ENCODE data around the gene STAT4.

Gene STAT4

DNA sequence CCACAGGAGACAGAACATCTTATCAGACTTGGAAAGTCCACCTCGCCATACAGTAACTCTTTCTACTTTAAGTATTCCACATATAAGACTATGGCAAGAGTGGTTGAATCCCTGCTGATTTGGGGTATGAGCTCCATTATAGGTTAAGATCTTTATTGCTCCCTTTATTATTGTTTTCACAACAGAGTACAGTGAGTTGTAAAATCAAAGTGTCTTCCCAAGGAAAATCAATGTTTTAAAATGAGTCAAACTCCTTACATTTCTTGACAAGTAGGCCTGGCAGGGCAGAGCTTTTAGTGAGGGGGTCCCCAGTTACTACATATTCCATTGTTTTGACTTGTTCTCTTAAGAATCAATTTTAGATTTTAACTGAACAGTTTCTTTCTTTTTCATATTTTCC, 87.2 kb downstream of the STAT4 start:
- Histone ChIP-seq H3K36me3 (replicated peaks; ENCODE audit: insufficient read depth, low read length) (no peaks in the 10 kb centered on the region), H3K9me2 (replicated peaks; ENCODE audit: insufficient read depth, low read length) (no peaks in the 10 kb centered on the region), H3F3A (ENCODE audit: insufficient read depth, low read length) (no peaks in the 10 kb centered on the region), H4K20me1 (ENCODE audit: insufficient read depth, low read length) (no peaks in the 10 kb centered on the region), H3K9ac (ENCODE audit: low read length) (no peak overlapping the region), H3K4me3 (ENCODE audit: low read length) (no peak overlapping the region), H3K27ac (ENCODE audit: low read length) (no peak overlapping the region), H3K4me1 (ENCODE audit: low read length) (peaks cover 11% of the 10 kb centered on the region; the same call in 1 of the 2 replicates), H3K79me2 (ENCODE audit: low read length) (no peaks in the 10 kb centered on the region), H3K9me3 (replicated peaks; ENCODE audit: insufficient read depth, low read length) (no peaks in the 10 kb centered on the region), H3K4me2 (ENCODE audit: low read depth, low read length) (no peak overlapping the region), H3K27me3 (replicated peaks; ENCODE audit: insufficient read depth, low read length) (no peaks in the 10 kb centered on the region), H2AFZ (ENCODE audit: low read length) (no peak overlapping the region)
- no peak for DNase-seq
- TF ChIP-seq, protein P1, sequence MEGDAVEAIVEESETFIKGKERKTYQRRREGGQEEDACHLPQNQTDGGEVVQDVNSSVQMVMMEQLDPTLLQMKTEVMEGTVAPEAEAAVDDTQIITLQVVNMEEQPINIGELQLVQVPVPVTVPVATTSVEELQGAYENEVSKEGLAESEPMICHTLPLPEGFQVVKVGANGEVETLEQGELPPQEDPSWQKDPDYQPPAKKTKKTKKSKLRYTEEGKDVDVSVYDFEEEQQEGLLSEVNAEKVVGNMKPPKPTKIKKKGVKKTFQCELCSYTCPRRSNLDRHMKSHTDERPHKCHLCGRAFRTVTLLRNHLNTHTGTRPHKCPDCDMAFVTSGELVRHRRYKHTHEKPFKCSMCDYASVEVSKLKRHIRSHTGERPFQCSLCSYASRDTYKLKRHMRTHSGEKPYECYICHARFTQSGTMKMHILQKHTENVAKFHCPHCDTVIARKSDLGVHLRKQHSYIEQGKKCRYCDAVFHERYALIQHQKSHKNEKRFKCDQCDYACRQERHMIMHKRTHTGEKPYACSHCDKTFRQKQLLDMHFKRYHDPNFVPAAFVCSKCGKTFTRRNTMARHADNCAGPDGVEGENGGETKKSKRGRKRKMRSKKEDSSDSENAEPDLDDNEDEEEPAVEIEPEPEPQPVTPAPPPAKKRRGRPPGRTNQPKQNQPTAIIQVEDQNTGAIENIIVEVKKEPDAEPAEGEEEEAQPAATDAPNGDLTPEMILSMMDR (IDR thresholded peaks at IDR 0.05; ENCODE audit: low read length): no peak
- no peak for TF ChIP-seq EZH2phosphoT487 (IDR thresholded peaks at IDR 0.05; ENCODE audit: low read length)
- TF ChIP-seq EZH2 (optimal IDR thresholded peaks at IDR 0.05; ENCODE audit: low read depth, low read length): no peak

DNA sequence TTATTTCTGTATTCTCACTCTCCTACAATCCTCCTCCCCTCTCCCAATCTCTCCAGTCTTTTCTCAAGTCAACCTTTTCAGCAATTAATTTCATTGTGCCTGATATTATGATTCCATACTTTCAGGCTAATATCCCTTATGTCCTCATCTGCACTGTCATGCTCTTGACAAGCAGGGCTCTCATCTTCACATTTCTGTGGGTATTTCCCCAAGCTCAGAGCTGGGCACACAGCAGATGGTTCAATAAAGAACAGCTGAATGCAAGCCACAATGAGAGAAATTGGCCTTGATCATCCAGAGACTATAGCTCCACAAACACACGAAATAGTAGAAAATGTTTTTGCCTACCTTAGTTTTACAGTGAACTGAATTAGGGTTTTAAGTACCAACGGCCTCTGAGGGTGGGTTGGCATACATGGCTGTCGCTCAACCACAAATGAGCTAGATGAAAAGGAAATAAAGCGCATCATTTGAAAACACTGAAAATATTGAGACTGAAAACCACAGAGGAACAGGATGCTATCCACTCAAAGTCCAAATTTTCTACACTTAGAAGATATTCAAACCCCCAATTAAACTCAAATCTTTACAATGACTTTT, 89.3 kb downstream of the STAT4 start:
- no peaks in the 10 kb centered on the region for H3K36me3 ChIP-seq (replicated peaks; ENCODE audit: insufficient read depth, low read length)
- peaks cover 8% of the 10 kb centered on the region; the same call in 1 of the 2 replicates for H3K4me1 ChIP-seq (ENCODE audit: low read length)
- no peak overlapping the region for H3K27ac ChIP-seq (ENCODE audit: low read length)

DNA sequence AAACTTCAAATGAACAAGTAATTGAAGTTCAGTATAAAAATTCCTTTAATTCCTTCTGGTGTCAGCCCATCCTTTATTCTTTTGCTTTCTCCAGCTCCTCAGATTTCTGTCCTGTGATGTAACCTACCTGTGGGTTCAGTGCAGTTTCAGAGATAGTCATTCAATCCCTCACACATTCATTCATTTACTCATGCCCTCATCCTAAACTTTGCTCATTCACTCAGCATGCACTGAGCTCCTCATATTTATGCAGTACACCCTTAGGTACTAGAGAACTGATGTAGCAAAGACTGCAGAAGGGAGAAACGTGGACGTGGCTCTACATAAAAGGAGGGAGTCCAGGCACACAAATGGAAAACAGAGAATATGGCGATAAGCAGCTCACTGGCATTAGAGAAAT, 91.5 kb downstream of the STAT4 start:
- TF ChIP-seq EZH2 (optimal IDR thresholded peaks at IDR 0.05; ENCODE audit: low read depth, low read length): no peak
- TF ChIP-seq, protein P1 (IDR thresholded peaks at IDR 0.05; ENCODE audit: low read length): no peak
- no peak for TF ChIP-seq EZH2phosphoT487 (IDR thresholded peaks at IDR 0.05; ENCODE audit: low read length)
- H4K20me1 ChIP-seq (ENCODE audit: insufficient read depth, low read length): no peaks in the 10 kb centered on the region
- no peaks in the 10 kb centered on the region for H3K36me3 ChIP-seq (replicated peaks; ENCODE audit: insufficient read depth, low read length)
- no peak overlapping the region for H2AFZ ChIP-seq (ENCODE audit: low read length)
- no peak overlapping the region for H3K27ac ChIP-seq (ENCODE audit: low read length)
- DNase-seq: no peak
- H3K9me2 ChIP-seq (replicated peaks; ENCODE audit: insufficient read depth, low read length): no peaks in the 10 kb centered on the region
- no peak overlapping the region for H3K4me3 ChIP-seq (ENCODE audit: low read length)
- H3K9ac ChIP-seq (ENCODE audit: low read length): no peak overlapping the region
- H3K4me1 ChIP-seq (ENCODE audit: low read length): no peaks in the 10 kb centered on the region
- no peak overlapping the region for H3K4me2 ChIP-seq (ENCODE audit: low read depth, low read length)
- no peaks in the 10 kb centered on the region for H3K9me3 ChIP-seq (replicated peaks; ENCODE audit: insufficient read depth, low read length)
- no peaks in the 10 kb centered on the region for H3K27me3 ChIP-seq (replicated peaks; ENCODE audit: insufficient read depth, low read length)
- H3F3A ChIP-seq (ENCODE audit: insufficient read depth, low read length): no peaks in the 10 kb centered on the region
- H3K79me2 ChIP-seq (ENCODE audit: low read length): no peaks in the 10 kb centered on the region

More for the DNA sequence above, 89.3 kb downstream of the STAT4 start:
- Histone ChIP-seq H3K4me2 (ENCODE audit: low read depth, low read length) (no peak overlapping the region), H3K9me2 (replicated peaks; ENCODE audit: insufficient read depth, low read length) (no peaks in the 10 kb centered on the region), H3K27me3 (replicated peaks; ENCODE audit: insufficient read depth, low read length) (no peaks in the 10 kb centered on the region), H4K20me1 (ENCODE audit: insufficient read depth, low read length) (no peaks in the 10 kb centered on the region), H3F3A (ENCODE audit: insufficient read depth, low read length) (no peaks in the 10 kb centered on the region), H3K9ac (ENCODE audit: low read length) (no peak overlapping the region), H2AFZ (ENCODE audit: low read length) (no peak overlapping the region), H3K9me3 (replicated peaks; ENCODE audit: insufficient read depth, low read length) (no peaks in the 10 kb centered on the region), H3K4me3 (ENCODE audit: low read length) (no peak overlapping the region), H3K79me2 (ENCODE audit: low read length) (no peaks in the 10 kb centered on the region)
- TF ChIP-seq EZH2 (optimal IDR thresholded peaks at IDR 0.05; ENCODE audit: low read depth, low read length): no peak
- DNase-seq: no peak

DNA sequence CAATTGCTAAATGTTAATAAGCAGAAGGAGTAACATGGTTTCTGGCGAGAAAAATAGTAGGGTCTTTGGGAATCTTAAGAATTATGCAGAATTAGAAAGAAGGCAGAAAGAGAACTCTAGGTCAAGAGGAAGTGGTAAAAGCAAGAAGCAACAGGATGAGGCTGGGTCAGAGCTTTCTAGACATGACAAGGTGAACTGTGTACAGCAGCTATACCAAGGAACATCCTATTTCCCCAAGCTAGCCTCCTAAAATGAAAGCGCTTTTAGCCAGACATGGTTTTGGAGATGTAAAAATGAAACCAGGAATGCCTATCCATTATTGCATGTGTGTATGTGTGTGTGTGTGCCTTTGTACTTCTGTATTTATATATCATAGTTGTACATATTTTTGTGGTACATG, 94.6 kb downstream of the STAT4 start:
- Histone ChIP-seq H3K79me2 (ENCODE audit: low read length) (no peaks in the 10 kb centered on the region), H3F3A (ENCODE audit: insufficient read depth, low read length) (no peaks in the 10 kb centered on the region), H2AFZ (ENCODE audit: low read length) (no peak overlapping the region), H3K4me3 (ENCODE audit: low read length) (no peak overlapping the region), H3K9me3 (replicated peaks; ENCODE audit: insufficient read depth, low read length) (no peaks in the 10 kb centered on the region), H3K4me1 (ENCODE audit: low read length) (peaks cover 12% of the 10 kb centered on the region), H3K9ac (ENCODE audit: low read length) (no peak overlapping the region), H3K4me2 (ENCODE audit: low read depth, low read length) (no peak overlapping the region), H3K36me3 (replicated peaks; ENCODE audit: insufficient read depth, low read length) (no peaks in the 10 kb centered on the region), H4K20me1 (ENCODE audit: insufficient read depth, low read length) (no peaks in the 10 kb centered on the region), H3K9me2 (replicated peaks; ENCODE audit: insufficient read depth, low read length) (no peaks in the 10 kb centered on the region), H3K27ac (ENCODE audit: low read length) (no peak overlapping the region), H3K27me3 (replicated peaks; ENCODE audit: insufficient read depth, low read length) (no peaks in the 10 kb centered on the region)
- TF ChIP-seq, protein P1 (IDR thresholded peaks at IDR 0.05; ENCODE audit: low read length): no peak
- no peak for DNase-seq

All from MM.1S (cell line).